GM21529 (cell line): ENCODE results near the gene PBX4.

Experiments
- ATAC-seq: cut with Tn5 transposase; IDR thresholded peaks from one replicate; pipeline ENCODE4 v1.9.1; 2021; ENCODE audit not compliant: unreplicated experiment

The PBX4 gene

GRCh38 chr19:19527674-19528625 lies 90.5 kb downstream of the PBX4 start:
- ATAC-seq: no peak

GRCh38 chr19:19527371-19527656 lies 91.2 kb downstream of the PBX4 start:
- ATAC-seq: no peak

- ATAC-seq: no peak
These were observed 91.7 kb downstream of the PBX4 start for GRCh38 chr19:19526581-19527370.

GRCh38 chr19:19525611-19526380 lies 92.7 kb downstream of the PBX4 start:
- no peak for ATAC-seq

GRCh38 chr19:19524053-19524452 lies 94.4 kb downstream of the PBX4 start:
- ATAC-seq: no peak

- no peak for ATAC-seq
These were observed 95.3 kb downstream of the PBX4 start for GRCh38 chr19:19523177-19523576.

GRCh38 chr19:19520989-19521388 lies 97.5 kb downstream of the PBX4 start:
- ATAC-seq: no peak

GRCh38 chr19:19517235-19517619 lies 101.3 kb downstream of the PBX4 start:
- no peak for ATAC-seq

- ATAC-seq: peak; percentile 89
These were observed 102.6 kb downstream of the PBX4 start, which contains the start of gene NDUFA13 for GRCh38 chr19:19515642-19516519. Gene NDUFA13 (plus strand): TSS chr19:19516225. CDS start chr19:19516239, 14 bp downstream.

- ATAC-seq: no peak
These were observed 103.4 kb downstream of the PBX4 start, which contains the start of gene TSSK6 for GRCh38 chr19:19514881-19515641. Gene TSSK6 (minus strand): TSS chr19:19515548. CDS start chr19:19515427, 121 bp downstream.

GRCh38 chr19:19514215-19514657 lies 104.3 kb downstream of the PBX4 start:
- no peak for ATAC-seq

GRCh38 chr19:19513682-19514081 lies 104.8 kb downstream of the PBX4 start:
- no peak for ATAC-seq
